Caki2 (cell line): Measurements from ENCODE around the gene RAB41. TPM values are rescaled to one million over a fixed set of nuclear protein-coding genes. Genes with fewer than 3 reads are reported as not detected.
A peak's percentile ranks its signal among the peaks of the same experiment; 100 is the strongest.
"Not testable (repeated sequence)": the region's sequence is repeated elsewhere in the genome, so short reads cannot be mapped to it uniquely, and the experiment has no call there.

ENCODE experiments used
- DNase-seq: peaks from one replicate; pipeline ENCODE4 v3.0.0-alpha.2; 2015; ENCODE audit warnings: low read depth
- in situ Hi-C: cut with HindIII; loops from 2 replicates; pipeline ENCODE4 v1.10.0; 2016; ENCODE audit warnings: low sequenced_read_pairs, low pct_unique_long_range_greater_than_20kb, mixed read lengths
- total RNA-seq: library from RNA; depleted of rRNA; stranded (reverse); fragments of >200 nt; shearing (Covaris generic); gene quantifications from 2 replicates; pipeline ENCODE4 v1.2.3, GENCODE V29; 2014; ENCODE audit warnings: low replicate concordance; rRNA removed

RAB41 gene
- total RNA-seq, 1 experiment from 2014 or later: not detected

- no peak for DNase-seq
- in situ Hi-C loops: no loop called here
These were observed 1.4 kb upstream of the RAB41 start for GRCh38 chrX:70280573-70280972.

DNA sequence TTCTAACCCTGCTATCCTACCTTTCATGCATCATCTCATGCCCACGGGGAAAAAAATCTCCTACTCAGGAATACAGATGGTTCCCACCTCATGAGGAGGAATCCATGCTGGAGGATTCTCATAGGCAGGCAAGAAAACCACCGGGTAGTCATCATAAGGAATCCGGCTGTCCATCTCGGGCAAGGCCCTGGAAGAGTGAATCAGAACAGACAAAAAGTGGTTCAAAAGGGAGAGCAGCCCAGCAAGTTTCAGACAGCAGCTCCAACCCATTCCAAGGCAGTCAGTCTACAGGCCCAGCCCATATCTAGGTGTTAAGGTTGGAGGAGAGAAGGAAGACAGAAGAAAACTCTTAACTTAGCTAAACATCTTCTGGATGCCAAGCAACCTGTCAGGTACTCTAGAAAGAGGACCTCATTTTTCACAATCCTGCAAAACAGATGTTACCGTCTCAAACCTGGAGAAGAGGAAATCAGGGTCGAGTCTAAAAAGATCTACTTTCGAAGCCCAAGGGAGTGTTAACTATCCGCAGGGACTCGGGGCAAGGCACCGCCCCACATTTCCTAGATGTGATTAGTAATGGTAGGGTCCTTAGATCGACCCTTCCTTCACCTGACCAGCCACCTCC lies 7.3 kb downstream of the RAB41 start:
- in situ Hi-C loops: no loop called here

DNA sequence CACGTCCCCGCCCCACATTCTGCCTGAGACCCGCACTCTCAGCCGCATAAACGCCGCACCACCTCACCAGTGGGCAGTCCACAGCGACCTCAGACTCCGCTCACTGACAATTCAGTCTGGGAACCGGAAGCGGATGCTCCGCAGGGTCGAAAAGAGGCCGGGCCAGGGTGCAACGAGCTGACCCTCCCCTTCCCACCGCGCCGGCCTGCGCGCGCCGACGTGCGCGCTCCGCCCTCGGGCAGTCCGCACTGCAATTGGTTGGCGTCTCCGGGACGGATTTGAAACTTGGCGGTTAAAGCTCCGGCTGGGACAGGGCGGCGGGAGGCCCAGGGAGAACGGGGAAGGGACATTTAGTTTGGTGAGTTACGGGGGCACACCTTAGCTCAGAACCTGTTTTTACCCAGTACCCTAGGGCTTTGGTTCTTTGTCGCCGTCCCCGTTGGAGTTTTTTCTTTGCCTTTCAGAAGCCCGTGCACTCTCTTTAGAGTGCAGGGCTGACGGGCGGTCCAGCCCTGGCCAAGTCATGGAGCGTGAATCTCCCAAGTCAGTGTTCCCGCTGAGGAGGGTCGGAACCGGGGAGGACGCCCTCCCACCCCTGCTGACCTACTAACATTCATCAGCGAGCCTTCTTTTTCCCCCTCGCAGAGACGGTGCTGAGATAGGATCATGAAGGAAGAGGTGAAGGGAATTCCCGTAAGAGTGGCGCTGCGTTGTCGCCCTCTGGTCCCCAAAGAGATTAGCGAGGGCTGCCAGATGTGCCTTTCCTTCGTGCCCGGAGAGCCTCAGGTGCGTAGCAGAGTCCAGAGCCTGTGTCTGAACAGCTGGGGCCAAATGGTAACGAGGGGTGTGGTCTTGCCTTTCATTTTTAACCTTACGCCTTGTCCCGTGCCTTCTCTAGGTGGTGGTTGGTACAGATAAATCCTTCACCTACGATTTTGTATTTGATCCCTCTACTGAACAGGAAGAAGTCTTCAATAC lies 8.1 kb downstream of the RAB41 start, which contains the start of the genes KIF4A and PDZD11:
Gene KIF4A, plus strand, starts transcription at position 312 of the 978 bp plus-strand sequence. Its CDS starts 355 bp downstream, at position 667.
Gene PDZD11, minus strand, starts transcription at position 135 of the 978 bp plus-strand sequence. CDS start 586 bp downstream, outside the sequence.
- in situ Hi-C loops: no loop called here
- DNase-seq: peak; percentile 83

More for the DNA sequence above, 7.3 kb downstream of the RAB41 start:
- no peak for DNase-seq

DNA sequence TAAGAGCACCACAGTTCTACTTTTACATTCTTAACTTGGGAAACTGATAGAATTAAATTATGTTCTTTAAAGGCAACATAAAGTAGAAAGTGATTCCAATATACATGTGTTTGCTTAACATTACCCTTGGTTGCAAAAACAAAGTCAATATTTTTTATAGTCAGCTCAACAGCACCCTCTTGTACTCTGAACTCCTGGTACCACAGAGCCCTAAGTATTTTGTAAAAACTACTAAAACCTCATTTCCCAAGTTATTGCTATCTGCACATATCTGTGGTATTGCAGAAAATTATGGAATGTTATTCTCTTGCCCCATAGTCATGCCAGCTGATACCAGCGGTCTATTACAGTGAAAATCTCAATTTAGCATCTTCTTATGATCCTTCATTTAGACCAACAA lies 10.8 kb downstream of the RAB41 start:
- in situ Hi-C loops: no loop called here
- no peak for DNase-seq

DNA sequence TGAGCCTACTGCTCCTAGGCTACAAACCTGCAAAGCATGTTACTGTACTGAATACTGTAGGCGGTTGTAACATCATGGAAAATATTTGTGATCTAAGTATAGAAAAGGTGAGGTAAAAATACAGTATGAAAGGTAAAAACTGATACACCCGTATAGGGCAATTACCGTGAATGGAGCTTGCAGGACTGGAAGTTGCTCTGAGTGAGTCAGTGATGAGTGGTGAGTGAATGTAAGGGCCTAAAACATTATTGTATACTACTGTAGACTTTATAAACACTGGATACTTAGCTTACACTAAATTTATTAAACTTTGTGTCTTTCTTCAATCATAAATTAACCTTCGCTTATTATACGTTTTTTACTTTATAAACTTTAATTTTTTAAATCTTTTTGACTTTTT lies 11.6 kb downstream of the RAB41 start:
- in situ Hi-C loops: no loop called here
- DNase-seq: no peak

- in situ Hi-C loops: no loop called here
- no peak for DNase-seq
These were observed 19.7 kb downstream of the RAB41 start for GRCh38 chrX:70301716-70302115.

GRCh38 chrX:70313503-70313902 lies 31.5 kb downstream of the RAB41 start:
- in situ Hi-C loops: no loop called here
- DNase-seq: no peak

- DNase-seq: no peak
- in situ Hi-C loops: no loop called here
These were observed 40.8 kb downstream of the RAB41 start for GRCh38 chrX:70322784-70323183.

GRCh38 chrX:70323628-70324027 lies 41.7 kb downstream of the RAB41 start:
- DNase-seq, in situ Hi-C loops: not testable (repeated sequence)

DNA sequence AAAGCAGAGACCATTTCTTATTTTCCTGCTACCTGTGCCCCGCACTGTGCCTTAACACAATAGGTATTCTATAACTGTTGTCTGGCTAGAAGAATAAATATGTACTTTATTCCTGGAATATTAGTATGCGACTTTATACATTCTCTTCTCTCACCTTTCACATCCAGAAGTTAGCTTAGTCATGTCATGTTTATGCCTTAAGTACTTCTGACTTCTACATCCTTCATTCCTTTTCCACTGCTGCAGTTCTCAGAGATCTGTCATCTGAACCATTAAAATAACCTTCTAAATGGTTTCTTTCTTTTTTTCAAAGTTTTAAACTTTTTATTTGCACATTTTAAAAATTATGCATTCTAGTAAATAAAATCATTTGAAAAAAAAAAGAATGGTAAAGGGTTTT lies 42.4 kb downstream of the RAB41 start:
- DNase-seq: no peak
- in situ Hi-C loops: no loop called here

GRCh38 chrX:70331161-70331560 lies 49.2 kb downstream of the RAB41 start:
- no peak for DNase-seq
- in situ Hi-C loops: no loop called here

DNA sequence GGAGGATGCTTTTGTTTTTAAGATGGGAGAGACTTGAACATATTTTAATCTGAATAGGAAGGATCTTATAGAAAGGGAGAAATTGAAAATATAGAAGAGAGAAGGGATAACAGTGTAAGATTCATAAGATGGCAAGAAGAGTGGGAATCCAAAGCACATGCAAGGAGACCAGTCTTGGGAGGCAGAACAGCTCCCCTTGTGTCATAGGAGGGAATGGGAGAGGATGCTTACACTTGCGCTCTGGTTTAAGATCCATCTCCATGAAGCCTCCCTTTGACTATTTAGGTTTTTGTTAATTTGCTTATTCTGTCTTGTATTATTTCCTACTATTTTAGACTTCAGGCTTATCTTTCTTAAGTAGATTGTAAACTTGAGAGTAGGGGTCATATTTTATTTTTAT lies 50.6 kb downstream of the RAB41 start:
- no peak for DNase-seq
- in situ Hi-C loops: no loop called here

Other genes starting within 250 kb of the RAB41 start
- gene AWAT2, start 232.2 kb upstream of the RAB41 start, total RNA-seq: not detected in 2 replicates
- not detected in 2 replicates for gene OTUD6A, start 219.7 kb upstream of the RAB41 start, total RNA-seq
- 64.9 and 95.2 TPM in 2 replicates for gene IGBP1, start 148.7 kb upstream of the RAB41 start, total RNA-seq
- not detected in 2 replicates for gene DGAT2L6, start 104.7 kb upstream of the RAB41 start, total RNA-seq
- not detected in 2 replicates for gene AWAT1, start 47.5 kb upstream of the RAB41 start, total RNA-seq
- gene P2RY4, start 22.0 kb upstream of the RAB41 start, total RNA-seq: not detected in 2 replicates
- not detected in 2 replicates for gene ARR3, start 13.8 kb upstream of the RAB41 start, total RNA-seq
- 31.7 and 51.1 TPM in 2 replicates for gene PDZD11, start 7.8 kb downstream of the RAB41 start, total RNA-seq
- 18.1 and 19.9 TPM in 2 replicates for gene KIF4A, start 7.9 kb downstream of the RAB41 start, total RNA-seq
- gene GDPD2, start 141.1 kb downstream of the RAB41 start, total RNA-seq: not detected in 2 replicates
- gene DLG3, start 162.7 kb downstream of the RAB41 start, total RNA-seq: 25.6 and 56.5 TPM in 2 replicates